ENCODE results near the gene MRPL18. TPM values are rescaled to one million over a fixed set of nuclear protein-coding genes. Genes with fewer than 3 reads are reported as not detected.

MRPL18 gene
- total RNA-seq, 1 experiment from 2014 or later = 123 TPM

DNA sequence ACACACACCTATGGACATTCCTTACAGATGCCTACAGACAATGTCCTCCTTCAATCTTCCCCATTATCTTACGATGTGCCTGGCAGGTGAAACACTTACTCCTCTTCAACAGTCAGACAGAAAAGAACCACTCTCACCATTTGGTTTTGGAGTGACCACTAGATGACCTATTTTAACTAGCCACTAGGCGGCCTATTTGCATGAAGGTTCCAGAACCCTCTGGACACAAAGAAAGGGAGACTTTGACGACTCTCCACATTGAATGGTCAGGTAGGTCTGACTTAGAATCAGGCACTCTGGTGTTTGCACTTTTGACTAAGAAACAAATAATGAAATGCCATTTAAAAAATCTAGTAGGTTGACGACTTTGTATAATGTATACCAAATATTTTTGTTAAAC, 51.8 kb downstream of the MRPL18 start:
- Histone ChIP-seq H3K36me3 (ENCODE audit: low read depth, low read length) (no peaks in the 10 kb centered on the region), H3K4me2 (ENCODE audit: low read length) (no peak overlapping the region), H3K27ac (ENCODE audit: low read length) (no peak overlapping the region), H3K79me2 (ENCODE audit: low read length) (no peaks in the 10 kb centered on the region), H3K9me2 (replicated peaks; ENCODE audit: low read length) (no peaks in the 10 kb centered on the region), H3K27me3 (ENCODE audit: low read length) (no peaks in the 10 kb centered on the region), H2AFZ (ENCODE audit: low read length) (no peak overlapping the region), H3K4me3 (ENCODE audit: low read length) (no peak overlapping the region), H3F3A (ENCODE audit: low read length, unreplicated experiment) (no peaks in the 10 kb centered on the region), H3K4me1 (ENCODE audit: insufficient read depth, low read length) (no peaks in the 10 kb centered on the region), H4K20me1 (ENCODE audit: low read length) (no peaks in the 10 kb centered on the region), H3K9me3 (ENCODE audit: low read length) (no peaks in the 10 kb centered on the region), H3K9ac (ENCODE audit: low read length) (no peak overlapping the region)
- ChIA-PET CTCF (no interaction called here), POLR2A (ENCODE audit: unreplicated experiment) (no interaction called here)
- TF ChIP-seq, protein P1, sequence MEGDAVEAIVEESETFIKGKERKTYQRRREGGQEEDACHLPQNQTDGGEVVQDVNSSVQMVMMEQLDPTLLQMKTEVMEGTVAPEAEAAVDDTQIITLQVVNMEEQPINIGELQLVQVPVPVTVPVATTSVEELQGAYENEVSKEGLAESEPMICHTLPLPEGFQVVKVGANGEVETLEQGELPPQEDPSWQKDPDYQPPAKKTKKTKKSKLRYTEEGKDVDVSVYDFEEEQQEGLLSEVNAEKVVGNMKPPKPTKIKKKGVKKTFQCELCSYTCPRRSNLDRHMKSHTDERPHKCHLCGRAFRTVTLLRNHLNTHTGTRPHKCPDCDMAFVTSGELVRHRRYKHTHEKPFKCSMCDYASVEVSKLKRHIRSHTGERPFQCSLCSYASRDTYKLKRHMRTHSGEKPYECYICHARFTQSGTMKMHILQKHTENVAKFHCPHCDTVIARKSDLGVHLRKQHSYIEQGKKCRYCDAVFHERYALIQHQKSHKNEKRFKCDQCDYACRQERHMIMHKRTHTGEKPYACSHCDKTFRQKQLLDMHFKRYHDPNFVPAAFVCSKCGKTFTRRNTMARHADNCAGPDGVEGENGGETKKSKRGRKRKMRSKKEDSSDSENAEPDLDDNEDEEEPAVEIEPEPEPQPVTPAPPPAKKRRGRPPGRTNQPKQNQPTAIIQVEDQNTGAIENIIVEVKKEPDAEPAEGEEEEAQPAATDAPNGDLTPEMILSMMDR (conservative IDR thresholded peaks at IDR 0.05; ENCODE audit: low read depth, low read length) = peak; percentile 56
- TF ChIP-seq EZH2 (IDR thresholded peaks at IDR 0.05; ENCODE audit: low read length, unreplicated experiment) = no peak
- no peak for TF ChIP-seq EZH2phosphoT487 (IDR thresholded peaks at IDR 0.05; ENCODE audit: borderline replicate concordance, low read length)
- intact Hi-C loops (cut with micrococcal nuclease) = no loop called here
- DNase-seq (peak; percentile 33), ATAC-seq (peak; percentile 62)
- BruUV-seq (replicated peaks) = no TSS peak

DNA sequence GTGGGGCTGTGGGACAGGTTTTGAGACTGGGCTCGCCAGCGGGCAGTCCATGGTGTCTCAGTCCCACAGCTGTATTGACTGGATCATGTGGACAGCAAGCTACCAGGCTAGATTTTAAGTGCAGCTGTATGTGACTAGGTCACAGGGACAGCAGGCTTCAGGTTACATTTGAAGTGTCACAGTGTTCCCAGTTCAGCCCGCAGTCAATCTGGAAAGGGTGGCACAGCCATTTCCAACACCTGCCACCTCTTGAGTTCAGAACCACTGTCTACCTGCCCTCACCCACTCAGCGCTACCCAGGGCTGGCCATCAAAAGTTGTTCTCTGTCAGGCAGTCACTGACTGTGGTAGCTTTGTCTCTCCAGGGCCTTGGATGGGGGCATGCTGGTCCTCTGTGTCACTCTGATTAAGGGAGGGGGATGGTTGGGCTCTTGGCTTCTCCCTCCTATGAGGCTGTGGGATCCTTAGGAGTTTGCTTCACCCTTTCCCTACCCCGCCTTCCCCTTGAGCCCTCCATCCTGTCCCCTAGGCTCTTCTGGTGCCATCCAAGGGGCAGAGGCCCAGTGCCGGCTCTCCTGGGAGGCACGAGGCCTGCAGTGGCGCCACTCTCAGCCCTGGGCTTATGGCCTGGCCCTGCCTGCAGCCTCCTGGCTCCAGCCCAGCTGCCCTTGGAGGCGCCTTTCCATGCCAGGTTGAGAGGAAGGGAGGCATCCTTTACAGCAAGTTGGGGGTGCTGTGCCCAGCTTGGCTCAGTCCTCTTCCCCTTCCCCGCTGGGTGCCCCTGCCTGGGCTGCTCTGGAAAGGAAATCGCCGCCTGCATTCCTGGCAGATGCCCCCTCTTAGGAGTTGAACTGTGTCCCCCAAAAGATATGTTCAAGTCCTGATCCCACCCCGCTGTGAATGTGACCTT, 54.7 kb downstream of the MRPL18 start:
- Histone ChIP-seq H3K4me3 (ENCODE audit: low read length) (no peak overlapping the region), H3K4me2 (ENCODE audit: low read length) (no peak overlapping the region), H2AFZ (ENCODE audit: low read length) (no peak overlapping the region), H4K20me1 (ENCODE audit: low read length) (no peaks in the 10 kb centered on the region), H3K4me1 (ENCODE audit: insufficient read depth, low read length) (no peaks in the 10 kb centered on the region), H3K36me3 (ENCODE audit: low read depth, low read length) (no peaks in the 10 kb centered on the region), H3K9ac (ENCODE audit: low read length) (no peak overlapping the region), H3K27ac (ENCODE audit: low read length) (no peak overlapping the region), H3F3A (ENCODE audit: low read length, unreplicated experiment) (no peaks in the 10 kb centered on the region), H3K27me3 (ENCODE audit: low read length) (no peaks in the 10 kb centered on the region), H3K79me2 (ENCODE audit: low read length) (no peaks in the 10 kb centered on the region), H3K9me2 (replicated peaks; ENCODE audit: low read length) (no peaks in the 10 kb centered on the region), H3K9me3 (ENCODE audit: low read length) (no peaks in the 10 kb centered on the region)
- DNase-seq (no peak), ATAC-seq (no peak)
- intact Hi-C loops (cut with micrococcal nuclease) = no loop called here
- BruUV-seq (replicated peaks) = no TSS peak
- CTCF ChIA-PET = no interaction called here
- POLR2A ChIA-PET (ENCODE audit: unreplicated experiment) = no interaction called here
- TF ChIP-seq, protein P1 (conservative IDR thresholded peaks at IDR 0.05; ENCODE audit: low read depth, low read length) = no peak
- no peak for TF ChIP-seq EZH2phosphoT487 (IDR thresholded peaks at IDR 0.05; ENCODE audit: borderline replicate concordance, low read length)
- no peak for TF ChIP-seq EZH2 (IDR thresholded peaks at IDR 0.05; ENCODE audit: low read length, unreplicated experiment)

Other genes starting within 250 kb of the MRPL18 start
- gene SOD2, start 97.2 kb upstream of the MRPL18 start, total RNA-seq (2014; rRNA removed) = 69.5 and 78.2 TPM in 2 replicates
- 50.8 and 54.5 TPM in 2 replicates for gene WTAP, start 63.0 kb upstream of the MRPL18 start, total RNA-seq (2014; rRNA removed)
- 29.0 and 36.0 TPM in 2 replicates for gene ACAT2, start 28.4 kb upstream of the MRPL18 start, total RNA-seq (2014; rRNA removed)
- 253 and 280 TPM in 2 replicates for gene TCP1, start 865 bp upstream of the MRPL18 start, total RNA-seq (2014; rRNA removed)
- not detected in 2 replicates for gene PNLDC1, start 9.8 kb downstream of the MRPL18 start, total RNA-seq (2014; rRNA removed)
- not detected in 2 replicates for gene MAS1, start 100.5 kb downstream of the MRPL18 start, total RNA-seq (2014; rRNA removed)
- gene IGF2R, start 178.6 kb downstream of the MRPL18 start, total RNA-seq (2014; rRNA removed) = 31.5 and 37.2 TPM in 2 replicates

All from PC-3 (cell line).